ENCODE results near the gene IFITM1.

DNA sequence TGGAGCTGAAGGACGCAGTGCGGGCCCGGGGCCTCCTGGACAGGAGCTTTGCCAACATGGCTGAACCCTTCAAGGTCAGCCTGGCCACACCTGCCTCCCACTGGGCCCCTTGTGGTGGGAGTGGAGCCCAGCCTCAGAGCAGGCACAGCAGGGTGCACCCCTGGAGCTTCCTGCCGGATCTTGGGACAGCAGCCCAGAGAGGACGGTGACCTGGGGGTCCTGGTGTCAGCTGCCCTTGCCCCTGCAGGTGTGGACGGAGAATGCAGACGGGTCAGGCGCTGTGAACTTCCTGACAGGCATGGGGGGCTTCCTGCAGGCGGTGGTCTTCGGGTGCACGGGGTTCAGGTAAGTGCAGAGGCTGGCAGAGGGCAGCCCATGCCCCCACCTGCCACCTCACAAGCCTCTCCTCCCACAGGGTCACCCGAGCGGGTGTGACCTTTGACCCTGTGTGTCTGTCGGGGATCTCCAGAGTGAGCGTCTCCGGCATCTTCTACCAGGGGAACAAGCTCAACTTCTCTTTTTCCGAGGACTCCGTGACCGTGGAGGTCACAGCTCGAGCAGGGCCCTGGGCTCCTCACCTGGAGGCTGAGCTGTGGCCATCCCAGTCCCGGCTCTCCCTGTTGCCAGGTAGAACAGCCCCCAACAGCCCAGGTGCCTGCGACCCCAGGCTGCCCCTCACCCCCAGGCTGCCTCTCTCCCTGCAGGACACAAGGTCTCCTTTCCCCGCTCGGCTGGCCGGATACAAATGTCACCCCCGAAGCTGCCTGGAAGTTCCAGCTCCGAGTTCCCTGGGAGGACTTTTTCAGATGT lies 19.8 kb upstream of the IFITM1 start:
- TF ChIP-seq CTCF (IDR thresholded peaks at IDR 0.05; ENCODE audit: borderline replicate concordance, extremely low read depth, low read length, poor library complexity, severe bottlenecking) (no peak), EZH2 (IDR thresholded peaks at IDR 0.05; ENCODE audit: borderline replicate concordance, low read depth, low read length, severe bottlenecking) (no peak)

All from DND-41 (cell line).